ENCODE measurements around the gene SLC35F1. TPM values are rescaled to one million over a fixed set of nuclear protein-coding genes. Genes with fewer than 3 reads are reported as not detected.

Gene SLC35F1
- total and polyA plus RNA-seq, 2 donors (not counting 1 experiment from before 2014, with no cell fraction given): not detected

DNA sequence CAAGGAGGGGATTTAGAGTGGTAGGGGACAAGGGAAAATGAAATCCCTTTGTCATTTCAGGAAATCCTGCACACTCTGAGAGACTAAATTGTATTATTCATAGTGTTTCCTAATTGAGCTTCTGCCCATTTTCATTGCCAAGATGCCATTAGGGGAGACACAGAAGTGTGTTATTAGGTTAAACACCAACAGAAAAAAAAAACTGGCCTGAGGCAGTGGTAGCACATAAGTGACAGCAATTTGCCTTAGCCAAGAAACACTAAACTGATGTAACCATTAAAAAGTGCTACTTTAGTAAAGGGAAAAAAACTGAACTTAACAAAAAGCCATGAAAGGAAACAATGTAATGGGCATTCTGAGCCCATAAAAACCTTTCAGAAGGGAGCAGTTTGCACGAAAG, 370.6 kb downstream of the SLC35F1 start:
- CTCF ChIA-PET: no interaction called here
- Mint-ChIP-seq H3K27ac (no peak overlapping the region), H3K9me3 (ENCODE audit: insufficient read depth) (no peaks in the 10 kb centered on the region), H3K4me3 (no peak overlapping the region), H3K4me1 (no peaks in the 10 kb centered on the region), H3K27me3 (peaks cover 14% of the 10 kb centered on the region)
- Histone ChIP-seq H3K36me3 (replicated peaks in 1 of 2; ENCODE audit: control extremely low read depth in 1 of 2, control insufficient read depth in 1 of 2, extremely low read depth in 1 of 2, insufficient read depth in 2 of 2, low read length in 1 of 2) (no peaks in the 10 kb centered on the region), H3K9ac (ENCODE audit: low read length) (no peak overlapping the region), H4K20me1 (ENCODE audit: control insufficient read depth, insufficient read depth, low read length, poor library complexity, severe bottlenecking) (no peaks in the 10 kb centered on the region), H3K4me1 (ENCODE audit: control insufficient read depth in 2 of 2, insufficient read depth in 2 of 2, low read length in 2 of 2) (no peaks in the 10 kb centered on the region), H3K27me3 (replicated peaks in 1 of 4; ENCODE audit: control extremely low read depth in 1 of 4, control insufficient read depth in 3 of 4, insufficient read depth in 4 of 4, low read length in 3 of 4) (no peaks in the 10 kb centered on the region), H3K4me3 (ENCODE audit: control extremely low read depth in 1 of 5, extremely low read depth in 1 of 5, insufficient read depth in 1 of 5, low read depth in 2 of 5, low read length in 4 of 5) (no peak overlapping the region), H3K79me2 (ENCODE audit: control insufficient read depth, insufficient read depth, low read length) (no peaks in the 10 kb centered on the region), H3K27ac (ENCODE audit: low read length in 2 of 2) (no peak overlapping the region), H3K4me2 (replicated peaks; ENCODE audit: low read depth, low read length, poor library complexity, severe bottlenecking) (no peak overlapping the region), H3K9me3 (ENCODE audit: control extremely low read depth in 1 of 3, control insufficient read depth in 2 of 3, insufficient read depth in 1 of 3, low read length in 2 of 3) (no peaks in the 10 kb centered on the region), H2AFZ (ENCODE audit: insufficient read depth, low read depth, low read length, poor library complexity, severe bottlenecking) (no peak overlapping the region)
- POLR2A ChIA-PET: no interaction called here
- intact Hi-C loops (cut with micrococcal nuclease): no loop called here
- ATAC-seq (ENCODE audit: low read depth): no peak
- WGBS (ENCODE audit: insufficient coverage): 83% methylated on average over 1 of the region's 1 CpG
- DNase-seq: no peak
- no peak for TF ChIP-seq EZH2 (IDR thresholded peaks at IDR 0.05; ENCODE audit: borderline replicate concordance, insufficient read depth, low read depth, low read length, poor library complexity, severe bottlenecking)
- TF ChIP-seq, protein P1, sequence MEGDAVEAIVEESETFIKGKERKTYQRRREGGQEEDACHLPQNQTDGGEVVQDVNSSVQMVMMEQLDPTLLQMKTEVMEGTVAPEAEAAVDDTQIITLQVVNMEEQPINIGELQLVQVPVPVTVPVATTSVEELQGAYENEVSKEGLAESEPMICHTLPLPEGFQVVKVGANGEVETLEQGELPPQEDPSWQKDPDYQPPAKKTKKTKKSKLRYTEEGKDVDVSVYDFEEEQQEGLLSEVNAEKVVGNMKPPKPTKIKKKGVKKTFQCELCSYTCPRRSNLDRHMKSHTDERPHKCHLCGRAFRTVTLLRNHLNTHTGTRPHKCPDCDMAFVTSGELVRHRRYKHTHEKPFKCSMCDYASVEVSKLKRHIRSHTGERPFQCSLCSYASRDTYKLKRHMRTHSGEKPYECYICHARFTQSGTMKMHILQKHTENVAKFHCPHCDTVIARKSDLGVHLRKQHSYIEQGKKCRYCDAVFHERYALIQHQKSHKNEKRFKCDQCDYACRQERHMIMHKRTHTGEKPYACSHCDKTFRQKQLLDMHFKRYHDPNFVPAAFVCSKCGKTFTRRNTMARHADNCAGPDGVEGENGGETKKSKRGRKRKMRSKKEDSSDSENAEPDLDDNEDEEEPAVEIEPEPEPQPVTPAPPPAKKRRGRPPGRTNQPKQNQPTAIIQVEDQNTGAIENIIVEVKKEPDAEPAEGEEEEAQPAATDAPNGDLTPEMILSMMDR (IDR thresholded peaks at IDR 0.05): no peak

DNA sequence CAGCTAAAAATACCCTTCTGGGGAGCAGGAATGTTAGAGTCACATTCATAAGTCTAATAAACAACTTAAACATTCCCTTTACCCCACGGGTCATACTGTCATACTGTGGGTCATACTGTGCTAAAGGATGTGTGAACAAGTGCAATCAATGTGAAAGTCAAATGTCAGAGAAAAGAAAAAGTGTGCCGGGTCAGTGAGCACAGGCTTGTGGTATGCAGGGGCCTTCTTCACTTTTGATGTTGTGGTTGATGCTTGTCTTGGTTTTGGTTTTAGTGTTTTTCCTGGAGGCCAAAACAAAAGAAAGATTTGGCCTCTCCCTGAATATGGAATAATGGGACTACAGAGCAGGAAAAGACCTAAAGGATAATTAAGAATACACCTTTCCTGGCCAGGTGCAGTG, 373.1 kb downstream of the SLC35F1 start:
- DNase-seq: no peak

More for the DNA sequence above, 373.1 kb downstream of the SLC35F1 start:
- TF ChIP-seq, protein P1 (IDR thresholded peaks at IDR 0.05): no peak
- no peak for TF ChIP-seq EZH2 (IDR thresholded peaks at IDR 0.05; ENCODE audit: borderline replicate concordance, insufficient read depth, low read depth, low read length, poor library complexity, severe bottlenecking)
- Mint-ChIP-seq H3K9me3 (ENCODE audit: insufficient read depth) (no peaks in the 10 kb centered on the region), H3K4me3 (no peak overlapping the region), H3K4me1 (no peaks in the 10 kb centered on the region), H3K27ac (no peak overlapping the region), H3K27me3 (peaks cover 14% of the 10 kb centered on the region)
- Histone ChIP-seq H4K20me1 (ENCODE audit: control insufficient read depth, insufficient read depth, low read length, poor library complexity, severe bottlenecking) (no peaks in the 10 kb centered on the region), H3K4me2 (replicated peaks; ENCODE audit: low read depth, low read length, poor library complexity, severe bottlenecking) (no peak overlapping the region), H3K9ac (ENCODE audit: low read length) (no peak overlapping the region), H3K4me1 (ENCODE audit: control insufficient read depth in 2 of 2, insufficient read depth in 2 of 2, low read length in 2 of 2) (no peaks in the 10 kb centered on the region), H3K79me2 (ENCODE audit: control insufficient read depth, insufficient read depth, low read length) (no peaks in the 10 kb centered on the region), H3K27ac (ENCODE audit: low read length in 2 of 2) (no peak overlapping the region), H3K27me3 (replicated peaks in 1 of 4; ENCODE audit: control extremely low read depth in 1 of 4, control insufficient read depth in 3 of 4, insufficient read depth in 4 of 4, low read length in 3 of 4) (no peaks in the 10 kb centered on the region), H3K4me3 (ENCODE audit: control extremely low read depth in 1 of 5, extremely low read depth in 1 of 5, insufficient read depth in 1 of 5, low read depth in 2 of 5, low read length in 4 of 5) (no peak overlapping the region), H3K36me3 (replicated peaks in 1 of 2; ENCODE audit: control extremely low read depth in 1 of 2, control insufficient read depth in 1 of 2, extremely low read depth in 1 of 2, insufficient read depth in 2 of 2, low read length in 1 of 2) (no peaks in the 10 kb centered on the region), H3K9me3 (ENCODE audit: control extremely low read depth in 1 of 3, control insufficient read depth in 2 of 3, insufficient read depth in 1 of 3, low read length in 2 of 3) (no peaks in the 10 kb centered on the region), H2AFZ (ENCODE audit: insufficient read depth, low read depth, low read length, poor library complexity, severe bottlenecking) (no peak overlapping the region)
- intact Hi-C loops (cut with micrococcal nuclease): loop anchor here (5.0 kb wide), 1 partner anchor 832 kb away; no protein-coding TSS in a partner anchor
- ChIA-PET POLR2A (no interaction called here), CTCF (no interaction called here)
- WGBS (ENCODE audit: insufficient coverage): 70% methylated on average over 1 of the region's 2 CpGs
- no peak for ATAC-seq (ENCODE audit: low read depth)
